Stomach (tissue), 9 donors: ENCODE results near the gene KCNAB2. TPM values are rescaled to one million over a fixed set of nuclear protein-coding genes. Genes with fewer than 3 reads are reported as not detected.

Source experiments
- DNase-seq, 2 donors: peaks; one replicate each; pipeline versions ENCODE4 v3.0.0 to v3.0.0-alpha.2; 2013 to 2019
- H3K27ac ChIP-seq, 5 donors: fragments of 200-600 bp in 4 of 5; sonication (generic) in 4 of 5; one replicate each; pipeline ENCODE4 v1.5.1; 2013 to 2019; ENCODE audit warnings: mild to moderate bottlenecking in 1 of 5, moderate library complexity in 1 of 5
- H3K27me3 ChIP-seq, 3 donors: fragments of 200-600 bp; sonication (generic); one replicate each; pipeline ENCODE4 v1.5.1; 2017 to 2019; ENCODE audit warnings: mixed run types in 1 of 3
- H3K36me3 ChIP-seq, 4 donors: fragments of 200-600 bp; sonication (generic); 1 replicate in 3 of 4; 2 replicates in 1 of 4; pipeline ENCODE4 v1.5.1; 2016 to 2019
- H3K4me1 ChIP-seq, 4 donors: fragments of 200-600 bp; sonication (generic); one replicate each; pipeline ENCODE4 v1.5.1; 2016 to 2019
- H3K4me3 ChIP-seq, 4 donors: fragments of 200-600 bp; sonication (generic) in 3 of 4; one replicate each; pipeline ENCODE4 v1.5.1; 2016 to 2019; ENCODE audit warnings: mild to moderate bottlenecking in 1 of 4
- H3K9me3 ChIP-seq, 4 donors: fragments of 200-600 bp; sonication (generic); one replicate each; pipeline ENCODE4 v1.5.1; 2016 to 2019
- EP300 ChIP-seq: sonication (generic); formaldehyde crosslinking; IDR thresholded peaks from one replicate; pipeline ENCODE4 v1.6.1; 2017; ENCODE audit warnings: antibody characterized with exemption
- POLR2A ChIP-seq, 4 donors: fragments of 450-650 bp; IDR thresholded peaks; one replicate each; pipeline ENCODE4 v1.6.1; 2016; ENCODE audit warnings: antibody characterized with exemption in 4 of 4, control low read depth in 2 of 4, mild to moderate bottlenecking in 1 of 4, moderate library complexity in 1 of 4
- POLR2AphosphoS5 ChIP-seq, 3 donors: sonication (generic); formaldehyde crosslinking; IDR thresholded peaks; one replicate each; pipeline ENCODE4 v1.6.1; 2016; ENCODE audit warnings: antibody characterized with exemption in 3 of 3
- WGBS, 5 donors: extraction: QIAGEN DNeasy Blood & Tissue Kit in 3 of 5; methylation state at CpG; one replicate each; pipeline versions ENCODE4 v1.1.5 to v1.1.7; 2013 to 2018; 5-methylcytosine and 5-hydroxymethylcytosine counted together
- intact Hi-C: fragments of 100-400 bp; cut with DNase I; formaldehyde crosslinking; loops from one replicate; pipeline ENCODE4 v1.15.1; 2023; ENCODE audit warnings: low total_unique reads
- polyA plus RNA-seq, 3 donors: library from polyadenylated mRNA; stranded (reverse); fragments of 200-250 nt; gene quantifications; one replicate each; pipeline ENCODE4 v1.2.3, GENCODE V29; 2013
- total RNA-seq, 5 donors: library from RNA; depleted of rRNA; stranded (reverse); fragments of >200 nt; gene quantifications; one replicate each; pipeline versions ENCODE4 v1.1.0 to v1.2.3, GENCODE V29; 2014 to 2016
- TF ChIP-seq, protein P1 (sequence below), 7 experiments: fragments of 450-650 bp in 4 of 7; fragments of 200-600 bp in 3 of 7; sonication (generic) in 3 of 7; IDR thresholded peaks; one replicate each; pipeline ENCODE4 v1.5.1; 2016 to 2019; ENCODE audit warnings: antibody characterized with exemption in 7 of 7, control low read depth in 2 of 7, mild to moderate bottlenecking in 1 of 7
- donor health status: healthy with polysubstance abuse.
- donor health status: Bipolar disorder and iron deficiency.
- donor health status: healthy.

The KCNAB2 gene
- total and polyA plus RNA-seq, 8 donors = 0.29 to 39.1 (median 3.3) TPM

DNA sequence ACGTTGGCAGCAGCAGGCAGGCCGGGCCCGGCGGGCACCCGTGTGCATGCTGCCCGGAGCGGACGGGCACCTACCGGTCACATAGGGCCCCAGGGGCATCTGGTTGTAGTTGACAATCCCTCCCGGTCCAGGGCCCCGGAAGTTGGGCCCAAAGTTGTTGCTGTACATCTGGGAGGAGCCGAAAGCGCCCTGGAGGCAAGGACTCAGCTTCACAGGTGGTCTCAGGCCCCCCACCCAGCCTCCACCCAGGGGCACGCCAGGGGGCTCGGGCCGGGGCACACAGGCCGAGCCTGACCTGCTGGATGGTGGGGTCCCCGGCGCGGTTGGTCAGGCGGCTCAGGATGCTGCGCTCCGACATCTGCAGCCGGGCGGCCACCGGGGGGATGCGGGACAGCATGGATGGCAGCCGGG lies 60.6 kb downstream of the KCNAB2 start:
- H3K4me3 ChIP-seq = no peak overlapping the region
- H3K4me1 ChIP-seq = no peaks in the 10 kb centered on the region
- DNase-seq = no peak
- H3K27me3 ChIP-seq = peaks cover 0 to 70% (median 10%) of the 10 kb centered on the region in 3 donors
- TF ChIP-seq POLR2AphosphoS5 (IDR thresholded peaks at IDR 0.05) (no peak), POLR2A (IDR thresholded peaks at IDR 0.05) (no peak), EP300 (no peak)
- TF ChIP-seq, protein P1, sequence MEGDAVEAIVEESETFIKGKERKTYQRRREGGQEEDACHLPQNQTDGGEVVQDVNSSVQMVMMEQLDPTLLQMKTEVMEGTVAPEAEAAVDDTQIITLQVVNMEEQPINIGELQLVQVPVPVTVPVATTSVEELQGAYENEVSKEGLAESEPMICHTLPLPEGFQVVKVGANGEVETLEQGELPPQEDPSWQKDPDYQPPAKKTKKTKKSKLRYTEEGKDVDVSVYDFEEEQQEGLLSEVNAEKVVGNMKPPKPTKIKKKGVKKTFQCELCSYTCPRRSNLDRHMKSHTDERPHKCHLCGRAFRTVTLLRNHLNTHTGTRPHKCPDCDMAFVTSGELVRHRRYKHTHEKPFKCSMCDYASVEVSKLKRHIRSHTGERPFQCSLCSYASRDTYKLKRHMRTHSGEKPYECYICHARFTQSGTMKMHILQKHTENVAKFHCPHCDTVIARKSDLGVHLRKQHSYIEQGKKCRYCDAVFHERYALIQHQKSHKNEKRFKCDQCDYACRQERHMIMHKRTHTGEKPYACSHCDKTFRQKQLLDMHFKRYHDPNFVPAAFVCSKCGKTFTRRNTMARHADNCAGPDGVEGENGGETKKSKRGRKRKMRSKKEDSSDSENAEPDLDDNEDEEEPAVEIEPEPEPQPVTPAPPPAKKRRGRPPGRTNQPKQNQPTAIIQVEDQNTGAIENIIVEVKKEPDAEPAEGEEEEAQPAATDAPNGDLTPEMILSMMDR (IDR thresholded peaks at IDR 0.05) = no peak
- WGBS, 5 donors = 85 to 93% (median 87%) methylated on average over 15 to 28 of the region's 28 CpGs
- H3K27ac ChIP-seq = no peak overlapping the region
- H3K36me3 ChIP-seq = no peaks in the 10 kb centered on the region
- intact Hi-C loops = no loop called here
- no peaks in the 10 kb centered on the region for H3K9me3 ChIP-seq

DNA sequence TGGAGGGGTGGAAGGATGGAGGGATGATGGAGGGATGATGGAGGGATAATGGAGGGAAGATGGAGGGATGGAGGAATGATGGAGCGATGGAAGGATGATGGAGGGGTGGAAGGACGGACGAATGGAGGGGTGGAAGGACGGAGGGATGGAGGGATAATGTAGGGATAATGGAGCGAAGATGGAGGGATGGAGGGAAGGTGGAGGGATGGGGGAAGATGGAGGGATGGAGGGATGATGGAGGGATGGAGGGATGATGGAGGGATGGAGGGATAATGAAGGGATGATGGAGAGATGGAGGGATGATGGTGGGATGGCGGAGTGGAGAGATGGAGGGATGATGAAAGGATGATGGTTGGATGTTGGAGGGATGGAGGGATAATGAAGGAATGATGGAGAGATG lies 61.3 kb downstream of the KCNAB2 start:
- Histone ChIP-seq H3K27ac (no peak overlapping the region), H3K27me3 (peaks cover 0 to 64% (median 10%) of the 10 kb centered on the region in 3 donors), H3K36me3 (no peaks in the 10 kb centered on the region), H3K9me3 (no peaks in the 10 kb centered on the region), H3K4me3 (no peak overlapping the region), H3K4me1 (no peaks in the 10 kb centered on the region)
- TF ChIP-seq, protein P1 (IDR thresholded peaks at IDR 0.05) = no peak
- TF ChIP-seq EP300 (no peak), POLR2AphosphoS5 (IDR thresholded peaks at IDR 0.05) (no peak), POLR2A (IDR thresholded peaks at IDR 0.05) (no peak)
- WGBS, 5 donors = 89 to 95% (median 93%) methylated on average over 6 of the region's 6 CpGs
- intact Hi-C loops = no loop called here
- no peak for DNase-seq

DNA sequence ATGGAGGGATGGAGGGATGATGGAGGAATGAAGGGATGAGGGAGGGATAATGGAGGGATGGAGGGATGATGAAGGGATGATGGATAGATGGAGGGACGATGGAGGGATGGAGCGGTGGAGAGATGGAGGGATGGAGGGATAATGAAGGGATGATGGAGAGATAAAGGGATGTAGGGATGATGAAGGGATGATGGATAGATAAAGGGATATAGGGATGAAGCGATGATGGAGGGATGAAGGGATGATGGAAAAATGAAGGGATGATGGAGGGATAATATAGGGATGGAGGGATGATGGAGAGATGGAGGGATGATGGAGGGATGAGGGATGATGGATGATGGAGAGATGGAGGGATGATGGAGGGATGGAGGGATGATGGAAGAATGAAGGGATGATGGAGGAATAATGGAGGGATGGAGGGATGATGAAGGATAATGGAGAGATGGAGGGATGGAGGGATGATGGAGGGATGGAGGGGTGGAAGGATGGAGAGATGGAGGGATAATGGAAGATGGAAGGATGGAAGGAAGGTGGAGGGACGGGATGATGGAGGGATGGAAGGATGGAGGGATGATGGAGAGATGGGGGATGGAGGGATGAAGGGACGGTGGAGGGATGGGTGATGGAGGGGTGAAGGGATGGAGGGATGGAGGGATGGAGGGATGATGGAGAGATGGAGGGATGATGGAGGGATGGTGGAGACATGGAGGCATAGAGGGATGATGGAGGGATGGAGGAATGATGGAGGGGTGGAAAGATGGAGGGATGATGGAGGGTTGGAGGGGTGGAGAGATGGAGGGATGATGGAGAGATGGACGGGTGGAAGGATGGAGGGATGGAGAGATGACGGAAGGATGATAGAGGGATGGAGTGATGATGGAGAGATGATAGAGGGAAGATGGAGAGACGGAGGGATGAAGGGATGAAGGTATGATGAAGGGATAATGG lies 62.0 kb downstream of the KCNAB2 start:
- Histone ChIP-seq H3K27ac (no peak overlapping the region), H3K9me3 (no peaks in the 10 kb centered on the region), H3K4me3 (no peak overlapping the region), H3K4me1 (no peaks in the 10 kb centered on the region), H3K27me3 (peaks cover 0 to 57% (median 10%) of the 10 kb centered on the region in 3 donors), H3K36me3 (no peaks in the 10 kb centered on the region)
- intact Hi-C loops = no loop called here
- WGBS, 5 donors = 82 to 90% (median 85%) methylated on average over 8 of the region's 8 CpGs
- DNase-seq = no peak
- TF ChIP-seq EP300 (no peak), POLR2AphosphoS5 (IDR thresholded peaks at IDR 0.05) (no peak), POLR2A (IDR thresholded peaks at IDR 0.05) (no peak)
- TF ChIP-seq, protein P1 (IDR thresholded peaks at IDR 0.05) = no peak

DNA sequence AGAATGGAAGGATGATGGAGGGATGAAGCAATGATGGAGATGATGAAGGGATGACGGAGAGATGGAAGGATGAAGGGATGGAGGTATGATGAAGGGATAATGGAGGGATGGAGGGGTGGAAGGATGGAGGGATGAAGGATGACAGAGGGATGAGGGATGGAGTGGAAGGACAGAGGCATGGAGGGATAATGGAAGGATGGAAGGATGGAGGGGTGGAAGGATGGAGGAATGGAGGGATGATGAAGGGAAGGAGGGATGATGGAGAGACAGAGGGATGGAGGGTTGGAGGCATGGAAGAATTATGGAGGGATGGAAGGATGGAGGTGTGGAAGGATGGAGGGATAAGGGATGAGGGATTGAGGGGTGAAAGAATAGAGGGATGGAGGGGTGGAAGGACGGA lies 62.8 kb downstream of the KCNAB2 start:
- Histone ChIP-seq H3K4me1 (no peaks in the 10 kb centered on the region), H3K27me3 (peaks cover 0 to 49% (median 10%) of the 10 kb centered on the region in 3 donors), H3K9me3 (no peaks in the 10 kb centered on the region), H3K36me3 (no peaks in the 10 kb centered on the region), H3K4me3 (no peak overlapping the region), H3K27ac (no peak overlapping the region)
- 59 to 69% (median 65%) methylated on average over 2 of the region's 2 CpGs for WGBS, 5 donors
- TF ChIP-seq EP300 = no peak
- no peak for TF ChIP-seq POLR2A (IDR thresholded peaks at IDR 0.05)
- TF ChIP-seq, protein P1 (IDR thresholded peaks at IDR 0.05) = no peak
- TF ChIP-seq POLR2AphosphoS5 (IDR thresholded peaks at IDR 0.05) = no peak
- DNase-seq = no peak
- intact Hi-C loops = no loop called here
